GM23338 (cell line): ENCODE data around the gene WNT5A. TPM values are rescaled to one million over a fixed set of nuclear protein-coding genes. Genes with fewer than 3 reads are reported as not detected.

Experiments used
- ATAC-seq: fragments of 200-7000 bp; cut with Tn5 transposase; 3 replicates; pipeline ENCODE4 v1.9.1; 2020
- DNase-seq: peaks from one replicate; pipeline ENCODE4 v3.0.0-alpha.2; 2015; ENCODE audit warnings: low spot score
- H2AFZ ChIP-seq: fragments of 200-600 bp; sonication (generic); 2 replicates; pipeline ENCODE4 v1.8.0; 2016; ENCODE audit warnings: antibody characterized with exemption, mild to moderate bottlenecking, moderate library complexity
- H3F3A ChIP-seq: fragments of 200-600 bp; sonication (generic); replicated peaks from 2 replicates; pipeline ENCODE4 v1.8.0; 2017; ENCODE audit warnings: antibody characterized with exemption, mixed run types, low read depth
- H3K27ac ChIP-seq: fragments of 200-600 bp; sonication (generic); 2 replicates; pipeline ENCODE4 v1.6.1; 2016; ENCODE audit warnings: low read depth
- H3K27me3 ChIP-seq: fragments of 200-600 bp; sonication (generic); 2 replicates; pipeline ENCODE4 v1.8.0; 2016; ENCODE audit warnings: mild to moderate bottlenecking, mixed run types, moderate library complexity; ENCODE audit not compliant: insufficient read depth
- H3K36me3 ChIP-seq: fragments of 200-600 bp; sonication (generic); 2 replicates; pipeline ENCODE4 v1.8.0; 2016; ENCODE audit warnings: mild to moderate bottlenecking; ENCODE audit not compliant: insufficient read depth
- H3K4me1 ChIP-seq: fragments of 200-600 bp; sonication (generic); 2 replicates; pipeline ENCODE4 v1.8.0; 2016; ENCODE audit warnings: mild to moderate bottlenecking, moderate library complexity; ENCODE audit not compliant: insufficient read depth
- H3K4me2 ChIP-seq: fragments of 200-600 bp; sonication (generic); 2 replicates; pipeline ENCODE4 v1.7.1; 2017; ENCODE audit warnings: mixed run types
- H3K4me3 ChIP-seq: fragments of 200-600 bp; sonication (generic); 2 replicates; pipeline ENCODE4 v1.6.1; 2016; ENCODE audit warnings: mixed run types
- H3K79me2 ChIP-seq: fragments of 200-600 bp; sonication (generic); replicated peaks from 2 replicates; pipeline ENCODE4 v1.8.0; 2017; ENCODE audit warnings: mild to moderate bottlenecking; ENCODE audit not compliant: insufficient read depth
- H3K9me2 ChIP-seq: fragments of 200-600 bp; sonication (generic); 2 replicates; pipeline ENCODE4 v1.8.0; 2017; ENCODE audit not compliant: insufficient read depth
- H4K20me1 ChIP-seq: fragments of 200-600 bp; sonication (generic); replicated peaks from 2 replicates; pipeline ENCODE4 v1.8.0; 2017; ENCODE audit warnings: mild to moderate bottlenecking; ENCODE audit not compliant: insufficient read depth
- H3K27ac Mint-ChIP-seq: 2 replicates; pipeline ENCODE4 v1.8.0; 2020; ENCODE audit warnings: inconsistent platforms, mild to moderate bottlenecking, moderate library complexity, mixed read lengths
- H3K27me3 Mint-ChIP-seq: 3 replicates; pipeline ENCODE4 v1.8.0; 2022; ENCODE audit warnings: low read depth, mild to moderate bottlenecking, moderate library complexity, mixed read lengths, inconsistent platforms; ENCODE audit not compliant: insufficient read depth, poor library complexity
- H3K36me3 Mint-ChIP-seq: 3 replicates; pipeline ENCODE4 v1.8.0; 2021; ENCODE audit warnings: low read depth, mild to moderate bottlenecking, inconsistent platforms, moderate library complexity, mixed read lengths
- H3K4me1 Mint-ChIP-seq: 3 replicates; pipeline ENCODE4 v1.8.0; 2020; ENCODE audit warnings: mild to moderate bottlenecking, inconsistent platforms, mixed read lengths
- H3K4me3 Mint-ChIP-seq: 3 replicates; pipeline ENCODE4 v1.8.0; 2021; ENCODE audit warnings: moderate library complexity, mild to moderate bottlenecking, inconsistent platforms, mixed read lengths
- H3K9me3 Mint-ChIP-seq: 3 replicates; pipeline ENCODE4 v1.8.0; 2020; ENCODE audit warnings: moderate library complexity, mild to moderate bottlenecking, inconsistent platforms, mixed read lengths
- EZH2 ChIP-seq: fragments of 200-600 bp; sonication (generic); IDR thresholded peaks from one replicate; pipeline ENCODE4 v1.8.0; 2017; ENCODE audit warnings: antibody characterized with exemption, mild to moderate bottlenecking, low read depth; ENCODE audit not compliant: unreplicated experiment
- POLR2AphosphoS5 ChIP-seq: IDR thresholded peaks from 2 replicates; pipeline ENCODE4 v1.6.1; 2016; ENCODE audit warnings: antibody characterized with exemption, low read depth
- REST ChIP-seq: IDR thresholded peaks from one replicate; pipeline ENCODE4 v1.6.1; 2018; ENCODE audit warnings: antibody characterized with exemption; ENCODE audit not compliant: unreplicated experiment
- ZNF114 ChIP-seq: fragments of 250-450 bp; sonication (Bioruptor Pico); IDR thresholded peaks from 2 replicates; pipeline ENCODE4 v1.5.0; 2020; ENCODE audit warnings: mild to moderate bottlenecking, moderate library complexity
- ZNF331 ChIP-seq: fragments of 250-450 bp; sonication (Bioruptor Pico); IDR thresholded peaks from 2 replicates; pipeline ENCODE4 v1.5.0; 2020; ENCODE audit warnings: low read depth, mild to moderate bottlenecking, moderate library complexity
- ZNF462 ChIP-seq: fragments of 250-450 bp; sonication (Bioruptor Pico); IDR thresholded peaks from 2 replicates; pipeline ENCODE4 v1.5.0; 2020; ENCODE audit warnings: mild to moderate bottlenecking, moderate library complexity
- polyA plus RNA-seq: library from polyadenylated mRNA; unstranded; fragments of >200 nt; fragmentation: Nextera tagmentation; extraction: Ambion mirVana; gene quantifications from 2 replicates; pipeline ENCODE4 v1.2.1, GENCODE V29; 2016
- total RNA-seq: library from RNA; depleted of rRNA; stranded (reverse); fragments of >200 nt; shearing (Covaris generic); gene quantifications from 2 replicates; pipeline ENCODE4 v1.2.3, GENCODE V29; 2014

The WNT5A gene
- total and polyA plus RNA-seq, 2 experiments from 2014 or later: 0.53 to 4.0 TPM

- no peak for TF ChIP-seq REST
Measured at GRCh38 chr3:55523471-55523870, 36.4 kb upstream of the WNT5A start (continued).

- peaks cover 38% of the 10 kb centered on the region for H3K4me1 Mint-ChIP-seq
- no peaks in the 10 kb centered on the region for H3F3A ChIP-seq
- DNase-seq (peak; percentile 47), ATAC-seq (peak; percentile 87)
- H3K4me1 ChIP-seq: peaks cover 24% of the 10 kb centered on the region
- H3K36me3 Mint-ChIP-seq: no peaks in the 10 kb centered on the region
- H3K4me2 ChIP-seq: peak overlapping the region; percentile 44
- H4K20me1 ChIP-seq: no peaks in the 10 kb centered on the region
- peak overlapping the region; percentile 1; the same call in 1 of the 2 replicates for H3K27ac ChIP-seq
- no peak overlapping the region for H2AFZ ChIP-seq
- no peak overlapping the region; the same call in 2 of the 3 replicates for H3K4me3 Mint-ChIP-seq
- H3K27ac Mint-ChIP-seq: peak overlapping the region; percentile 43; the same call in 1 of the 2 replicates
- H3K79me2 ChIP-seq: no peaks in the 10 kb centered on the region
- no peak overlapping the region for H3K4me3 ChIP-seq
- H3K27me3 Mint-ChIP-seq: peaks cover 2% of the 10 kb centered on the region
- peaks cover 17% of the 10 kb centered on the region for H3K9me2 ChIP-seq
- no peaks in the 10 kb centered on the region for H3K9me3 Mint-ChIP-seq
- H3K27me3 ChIP-seq: no peaks in the 10 kb centered on the region
- TF ChIP-seq ZNF114 (CRISPR knock-in tag) (no peak), ZNF462 (CRISPR knock-in tag) (no peak), EZH2 (no peak), POLR2AphosphoS5 (no peak), ZNF331 (no peak)
- H3K36me3 ChIP-seq: no peaks in the 10 kb centered on the region
Measured at GRCh38 chr3:55521738-55522421, 34.8 kb upstream of the WNT5A start.
